HEK293 (cell line): Measurements from ENCODE around the gene PFAS.

Source experiments
- ATF2 ChIP-seq: fragments of 450-650 bp; formaldehyde crosslinking; IDR thresholded peaks from 2 replicates; pipeline ENCODE4 v1.5.1; 2016; ENCODE audit warnings: missing biosample characterization, missing genetic modification characterization, low read depth
- FEZF1 ChIP-seq: fragments of 450-650 bp; formaldehyde crosslinking; IDR thresholded peaks from 2 replicates; pipeline ENCODE4 v1.5.1; 2016; ENCODE audit warnings: missing biosample characterization, missing genetic modification characterization
- GFI1B ChIP-seq: fragments of 450-650 bp; formaldehyde crosslinking; IDR thresholded peaks from 2 replicates; pipeline ENCODE4 v1.5.1; 2016; ENCODE audit warnings: missing biosample characterization, missing genetic modification characterization
- HOXC10 ChIP-seq: sonication (generic); formaldehyde crosslinking; IDR thresholded peaks from 2 replicates; pipeline ENCODE4 v1.8.1; 2023; ENCODE audit warnings: mild to moderate bottlenecking, missing genetic modification reagents
- IKZF3 ChIP-seq: fragments of 450-650 bp; IDR thresholded peaks from 2 replicates; pipeline ENCODE4 v1.5.0; 2018; ENCODE audit warnings: missing biosample characterization, mild to moderate bottlenecking, missing genetic modification characterization, moderate library complexity
- KLF16 ChIP-seq: fragments of 450-650 bp; formaldehyde crosslinking; IDR thresholded peaks from 2 replicates; pipeline ENCODE4 v1.5.1; 2017; ENCODE audit warnings: missing biosample characterization, missing genetic modification characterization
- OSR2 ChIP-seq: fragments of 450-650 bp; formaldehyde crosslinking; IDR thresholded peaks from 2 replicates; pipeline ENCODE4 v1.5.1; 2016; ENCODE audit warnings: missing biosample characterization, missing genetic modification characterization
- OVOL3 ChIP-seq: fragments of 450-650 bp; formaldehyde crosslinking; IDR thresholded peaks from 2 replicates; pipeline ENCODE4 v1.5.1; 2016; ENCODE audit warnings: missing biosample characterization, missing genetic modification characterization
- RBAK ChIP-seq: fragments of 450-650 bp; formaldehyde crosslinking; IDR thresholded peaks from 2 replicates; pipeline ENCODE4 v1.5.1; 2016; ENCODE audit warnings: missing biosample characterization, missing genetic modification characterization
- SETDB1 ChIP-seq: IDR thresholded peaks from one replicate; pipeline ENCODE4 v1.6.1; 2017; ENCODE audit warnings: mild to moderate bottlenecking, low read length, moderate library complexity, mixed read lengths; ENCODE audit not compliant: insufficient read length
- SP2 ChIP-seq: fragments of 450-650 bp; formaldehyde crosslinking; IDR thresholded peaks from 2 replicates; pipeline ENCODE4 v1.5.1; 2016; ENCODE audit warnings: missing biosample characterization, missing genetic modification characterization
- SP3 ChIP-seq: fragments of 450-650 bp; formaldehyde crosslinking; IDR thresholded peaks from 2 replicates; pipeline ENCODE4 v1.5.1; 2016; ENCODE audit warnings: missing biosample characterization, missing genetic modification characterization
- TCF7L2 ChIP-seq: IDR thresholded peaks from 2 replicates; pipeline ENCODE4 v1.6.1; 2011; ENCODE audit warnings: low read depth, mild to moderate bottlenecking, inconsistent platforms, low read length, moderate library complexity, borderline replicate concordance
- ZBTB1 ChIP-seq: fragments of 450-650 bp; formaldehyde crosslinking; IDR thresholded peaks from 2 replicates; pipeline ENCODE4 v1.5.1; 2016; ENCODE audit warnings: missing biosample characterization, missing genetic modification characterization
- ZBTB11 ChIP-seq: fragments of 450-650 bp; formaldehyde crosslinking; conservative IDR thresholded peaks from 2 replicates; pipeline ENCODE4 v1.5.1; 2016; ENCODE audit warnings: low read depth, missing biosample characterization, missing genetic modification characterization
- ZBTB48 ChIP-seq: fragments of 450-650 bp; formaldehyde crosslinking; IDR thresholded peaks from 2 replicates; pipeline ENCODE4 v1.5.1; 2016; ENCODE audit warnings: missing biosample characterization, missing genetic modification characterization
- ZEB2 ChIP-seq: fragments of 450-650 bp; formaldehyde crosslinking; IDR thresholded peaks from 2 replicates; pipeline ENCODE4 v1.5.1; 2016; ENCODE audit warnings: missing biosample characterization, missing genetic modification characterization
- ZNF184 ChIP-seq: fragments of 450-650 bp; IDR thresholded peaks from 2 replicates; pipeline ENCODE4 v1.5.1; 2018; ENCODE audit warnings: missing biosample characterization, mild to moderate bottlenecking, missing genetic modification characterization
- ZNF26 ChIP-seq: fragments of 450-650 bp; formaldehyde crosslinking; IDR thresholded peaks from 2 replicates; pipeline ENCODE4 v1.5.1; 2016; ENCODE audit warnings: missing biosample characterization, missing genetic modification characterization
- ZNF266 ChIP-seq: fragments of 450-650 bp; formaldehyde crosslinking; IDR thresholded peaks from 2 replicates; pipeline ENCODE4 v1.5.1; 2016; ENCODE audit warnings: missing biosample characterization, missing genetic modification characterization, low read depth
- ZNF274 ChIP-seq, 2 experiments: fragments of 200-500 bp in 1 of 2; fragments of 450-650 bp in 1 of 2; sonication (Bioruptor generic) in 1 of 2; formaldehyde crosslinking in 1 of 2; IDR thresholded peaks; 2 replicates each; pipeline versions ENCODE4 v1.5.1 to v1.6.1; 2014 to 2016; ENCODE audit warnings: borderline replicate concordance in 1 of 2, inconsistent platforms in 1 of 2, low read length in 1 of 2, missing biosample characterization in 1 of 2, missing genetic modification characterization in 1 of 2
- ZNF292 ChIP-seq: fragments of 450-650 bp; formaldehyde crosslinking; IDR thresholded peaks from 2 replicates; pipeline ENCODE4 v1.5.1; 2016; ENCODE audit warnings: low read depth, missing biosample characterization, missing genetic modification characterization, borderline replicate concordance
- ZNF350 ChIP-seq: fragments of 450-650 bp; formaldehyde crosslinking; IDR thresholded peaks from 2 replicates; pipeline ENCODE4 v1.5.0; 2017; ENCODE audit warnings: missing biosample characterization, mild to moderate bottlenecking, missing genetic modification characterization
- ZNF37A ChIP-seq: fragments of 450-650 bp; IDR thresholded peaks from 2 replicates; pipeline ENCODE4 v1.5.1; 2018; ENCODE audit warnings: missing biosample characterization, missing genetic modification characterization
- ZNF404 ChIP-seq: fragments of 450-650 bp; formaldehyde crosslinking; IDR thresholded peaks from 2 replicates; pipeline ENCODE4 v1.5.1; 2017; ENCODE audit warnings: missing biosample characterization, missing genetic modification characterization
- ZNF416 ChIP-seq: fragments of 450-650 bp; formaldehyde crosslinking; IDR thresholded peaks from 2 replicates; pipeline ENCODE4 v1.5.1; 2016; ENCODE audit warnings: missing biosample characterization, missing genetic modification characterization
- ZNF529 ChIP-seq: fragments of 450-650 bp; formaldehyde crosslinking; IDR thresholded peaks from 2 replicates; pipeline ENCODE4 v1.5.1; 2017; ENCODE audit warnings: missing genetic modification characterization, missing biosample characterization; ENCODE audit not compliant: insufficient replicate concordance
- ZNF549 ChIP-seq: fragments of 450-650 bp; IDR thresholded peaks from 2 replicates; pipeline ENCODE4 v1.5.1; 2018; ENCODE audit warnings: missing biosample characterization, missing genetic modification characterization, mild to moderate bottlenecking, inconsistent platforms, moderate library complexity
- ZNF560 ChIP-seq: fragments of 450-650 bp; formaldehyde crosslinking; IDR thresholded peaks from 2 replicates; pipeline ENCODE4 v1.5.1; 2017; ENCODE audit warnings: missing biosample characterization, missing genetic modification characterization, borderline replicate concordance
- ZNF580 ChIP-seq: fragments of 450-650 bp; formaldehyde crosslinking; IDR thresholded peaks from 2 replicates; pipeline ENCODE4 v1.5.1; 2016; ENCODE audit warnings: missing biosample characterization, missing genetic modification characterization
- ZNF623 ChIP-seq: fragments of 450-650 bp; formaldehyde crosslinking; IDR thresholded peaks from 2 replicates; pipeline ENCODE4 v1.5.1; 2016; ENCODE audit warnings: missing biosample characterization, missing genetic modification characterization
- ZNF677 ChIP-seq: fragments of 450-650 bp; IDR thresholded peaks from 2 replicates; pipeline ENCODE4 v1.5.0; 2018; ENCODE audit warnings: missing biosample characterization, mild to moderate bottlenecking, missing genetic modification characterization, moderate library complexity
- ZSCAN30 ChIP-seq: fragments of 450-650 bp; IDR thresholded peaks from 2 replicates; pipeline ENCODE4 v1.5.1; 2018; ENCODE audit warnings: missing biosample characterization, mild to moderate bottlenecking, missing genetic modification characterization, moderate library complexity

PFAS gene

GRCh38 chr17:8226536-8227237 lies 22.4 kb upstream of the PFAS start (continued):
- peak; percentile 89 for TF ChIP-seq ZNF580
- peak; percentile 92 for TF ChIP-seq ATF2 (tag by site-specific recombination)
- TF ChIP-seq ZBTB48 (tag by site-specific recombination) = no peak; the same call in 1 of the 2 replicates
- TF ChIP-seq ZEB2 = peak; percentile 76
- TF ChIP-seq GFI1B (tag by site-specific recombination) = 0 out of 2 replicates have a peak, but pooled peaks have one; percentile 13
- TF ChIP-seq ZNF623 (tag by site-specific recombination) = peak; percentile 5; the same call in 1 of the 2 replicates
- TF ChIP-seq ZNF404 (tag by site-specific recombination) = no peak
- no peak for TF ChIP-seq ZNF350 (tag by site-specific recombination)
- TF ChIP-seq SETDB1 = no peak
- TF ChIP-seq ZNF677 (tag by site-specific recombination) = 0 out of 2 replicates have a peak, but pooled peaks have one; percentile 19
- no peak for TF ChIP-seq ZNF560 (tag by site-specific recombination)
- TF ChIP-seq TCF7L2 = no peak
- TF ChIP-seq IKZF3 (tag by site-specific recombination) = peak; percentile 75
- no peak for TF ChIP-seq ZNF266 (tag by site-specific recombination)
- peak; percentile 85 for TF ChIP-seq KLF16 (tag by site-specific recombination)
- TF ChIP-seq ZBTB11 (tag by site-specific recombination) = peak; percentile 95
- peak; percentile 52 for TF ChIP-seq SP2 (tag by site-specific recombination)
- TF ChIP-seq ZNF37A (tag by site-specific recombination) = no peak
- peak; percentile 73 for TF ChIP-seq ZNF184
- TF ChIP-seq ZSCAN30 (tag by site-specific recombination) = peak; percentile 18; the same call in 1 of the 2 replicates
- TF ChIP-seq ZNF26 = no peak
- TF ChIP-seq ZNF529 = no peak
- no peak for TF ChIP-seq ZNF274 (IDR thresholded peaks at IDR 0.05; ENCODE audit: low read length)
- TF ChIP-seq ZNF274 (tag by site-specific recombination; IDR thresholded peaks at IDR 0.05; ENCODE audit: borderline replicate concordance) = no peak
- no peak; the same call in none of the 2 replicates for TF ChIP-seq SP3 (tag by site-specific recombination)
- TF ChIP-seq ZNF549 (tag by site-specific recombination) = no peak
- TF ChIP-seq HOXC10 (CRISPR knock-in tag) = no peak
- 0 out of 2 replicates have a peak, but pooled peaks have one; percentile 36 for TF ChIP-seq FEZF1 (tag by site-specific recombination)
- TF ChIP-seq OVOL3 (tag by site-specific recombination) = no peak
- TF ChIP-seq RBAK (tag by site-specific recombination) = no peak
- peak; percentile 88 for TF ChIP-seq OSR2
- TF ChIP-seq ZNF292 = no peak
- no peak for TF ChIP-seq ZNF416 (tag by site-specific recombination)
- no peak for TF ChIP-seq ZBTB1 (tag by site-specific recombination)
